K562 treated with DMSO at 1 percent for 24 hours (cell line): Measurements from ENCODE around the gene MYOZ3. TPM values are rescaled to one million over a fixed set of nuclear protein-coding genes. Genes with fewer than 3 reads are reported as not detected.

Source experiments
- total RNA-seq: library from RNA; unstranded; fragments of 300-600 nt; gene quantifications from 2 replicates; pipeline ENCODE4 v1.2.3, GENCODE V29; 2022; ENCODE audit warnings: low read depth; ENCODE audit not compliant: insufficient read depth

Gene MYOZ3, protein sequence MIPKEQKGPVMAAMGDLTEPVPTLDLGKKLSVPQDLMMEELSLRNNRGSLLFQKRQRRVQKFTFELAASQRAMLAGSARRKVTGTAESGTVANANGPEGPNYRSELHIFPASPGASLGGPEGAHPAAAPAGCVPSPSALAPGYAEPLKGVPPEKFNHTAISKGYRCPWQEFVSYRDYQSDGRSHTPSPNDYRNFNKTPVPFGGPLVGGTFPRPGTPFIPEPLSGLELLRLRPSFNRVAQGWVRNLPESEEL
- total RNA-seq: not detected in 2 replicates

DNA sequence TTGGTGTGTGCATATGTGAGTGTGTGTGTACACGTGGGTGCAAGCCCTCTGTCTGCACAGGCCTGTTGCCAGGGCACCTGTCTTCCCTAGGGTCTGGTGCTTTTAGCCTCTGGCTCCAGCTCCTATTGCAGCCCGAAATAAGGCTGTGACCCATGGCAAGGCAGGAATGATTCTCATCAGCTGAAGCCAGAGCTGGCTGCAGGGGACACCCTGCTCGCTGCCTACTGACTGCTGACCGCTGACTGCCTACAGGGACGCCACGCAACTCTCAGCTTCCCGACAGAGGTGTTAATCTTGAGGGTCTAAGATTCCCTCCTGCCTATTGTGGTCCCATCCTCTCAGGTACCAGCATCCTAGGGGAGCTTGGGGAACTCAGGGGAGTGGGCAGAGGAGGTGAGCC, at the start of gene MYOZ3:
Gene MYOZ3 (plus strand): TSS at position 166 of the 400 bp plus-strand sequence. CDS start 1,691 bp downstream, outside the sequence.

DNA sequence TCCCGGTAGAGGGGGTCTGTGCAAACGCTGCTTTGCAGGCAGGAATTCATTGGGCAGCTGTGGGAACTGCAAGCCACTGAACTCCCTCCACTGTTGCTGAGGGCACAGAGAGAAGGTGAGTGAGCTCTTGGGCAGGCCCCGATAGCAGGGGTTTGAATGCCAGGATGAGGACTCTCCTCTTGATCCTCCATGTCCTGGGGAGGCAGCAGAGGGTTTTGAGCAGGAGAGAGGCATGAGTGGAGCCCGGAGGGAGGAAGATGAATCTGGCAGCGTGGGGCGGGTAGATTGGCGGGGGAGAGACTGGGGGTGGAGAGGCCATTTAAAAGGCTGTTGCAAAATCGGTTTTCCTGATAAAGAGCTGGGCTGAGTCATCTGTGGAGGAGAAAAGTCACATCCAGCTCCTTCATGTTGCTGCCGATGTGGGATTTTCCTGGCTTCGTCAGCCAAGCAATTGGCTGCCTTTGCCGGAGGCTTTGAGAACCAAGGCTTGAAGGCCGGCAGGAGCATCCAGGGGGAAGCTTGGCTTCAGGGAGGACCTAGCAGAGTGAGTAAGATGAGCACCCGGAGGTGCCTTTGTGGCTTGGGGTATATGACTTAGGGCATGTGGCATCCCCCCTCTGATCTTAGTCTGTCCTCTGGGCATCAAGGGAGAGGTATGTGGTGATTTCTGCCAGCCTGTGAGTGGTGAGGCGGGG, 20.6 kb upstream of the MYOZ3 start, which contains the start of gene SYNPO:
Gene SYNPO (plus strand): TSS at position 350 of the 695 bp plus-strand sequence. CDS start 7,616 bp downstream, outside the sequence.

DNA sequence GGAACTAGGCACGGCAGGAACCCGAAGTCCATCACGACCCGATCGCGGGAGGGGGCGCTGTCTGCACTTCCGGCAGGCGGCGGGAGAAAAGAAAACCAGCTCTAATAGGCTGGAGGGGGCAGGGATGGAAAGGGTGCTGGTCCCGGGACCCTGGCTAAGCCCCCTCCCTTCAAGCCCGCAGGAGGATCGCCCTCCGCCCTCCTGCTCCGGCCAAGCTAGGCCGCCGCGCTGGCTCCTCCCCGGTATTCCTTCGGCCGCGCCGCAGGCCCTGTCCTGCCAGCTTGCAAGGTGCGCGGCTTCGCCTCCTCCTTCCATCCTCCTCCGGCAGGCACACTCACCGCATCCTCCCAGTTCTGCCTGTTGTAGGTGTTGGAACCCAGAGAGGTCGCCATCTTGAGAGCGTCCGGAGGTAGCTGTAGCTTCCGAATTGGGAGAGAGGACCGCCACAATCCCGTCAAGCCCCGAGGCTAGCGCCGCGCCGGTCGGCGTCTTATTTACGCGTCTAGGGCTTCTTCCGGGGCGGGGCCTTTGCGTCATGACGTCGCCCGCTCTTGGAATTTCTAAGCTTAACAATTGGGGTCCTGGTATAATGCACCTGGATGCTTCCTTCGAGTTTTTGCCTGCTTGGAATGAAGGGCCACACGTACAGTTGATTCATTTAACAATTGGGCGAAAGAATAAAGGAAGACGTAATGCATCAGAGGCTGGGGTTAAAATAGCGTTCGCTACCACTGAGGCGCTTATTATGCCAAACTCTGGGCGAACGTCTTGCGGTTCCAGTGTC, 39.7 kb downstream of the MYOZ3 start, which contains the start of gene RBM22:
Gene RBM22 (minus strand): TSS at position 469 of the 784 bp plus-strand sequence. CDS start 77 bp downstream, at position 392.

Other genes starting within 250 kb of the MYOZ3 start
- 4.8 and 4.9 TPM in 2 replicates for gene CD74, start 248.3 kb upstream of the MYOZ3 start, total RNA-seq
- 7,101 and 7,425 TPM in 2 replicates for gene RPS14, start 211.5 kb upstream of the MYOZ3 start, total RNA-seq
- gene NDST1, start 153.1 kb upstream of the MYOZ3 start, total RNA-seq: 17.6 and 21.6 TPM in 2 replicates
- 0.63 and 0.67 TPM in 2 replicates for gene SYNPO, start 20.6 kb upstream of the MYOZ3 start, total RNA-seq
- gene RBM22, start 39.8 kb downstream of the MYOZ3 start, total RNA-seq: 54.4 and 57.7 TPM in 2 replicates
- 35.3 and 45.3 TPM in 2 replicates for gene DCTN4, start 97.8 kb downstream of the MYOZ3 start, total RNA-seq
- gene SMIM3, start 117.5 kb downstream of the MYOZ3 start, total RNA-seq: 57.0 and 62.2 TPM in 2 replicates
- gene IRGM, start 185.3 kb downstream of the MYOZ3 start, total RNA-seq: not detected in 2 replicates
- gene ZNF300, start 243.7 kb downstream of the MYOZ3 start, total RNA-seq: 3.1 and 3.6 TPM in 2 replicates